Hepatocyte (in vitro differentiated cells): ENCODE data around the gene ICE2. TPM values are rescaled to one million over a fixed set of nuclear protein-coding genes. Genes with fewer than 3 reads are reported as not detected.

ENCODE experiments used
- DNase-seq: peaks from one replicate; pipeline ENCODE4 v3.0.0-alpha.2; 2016; ENCODE audit warnings: low spot score
- H2AFZ ChIP-seq: fragments of 200-600 bp; sonication (generic); 2 replicates; pipeline ENCODE4 v1.6.0; 2016; ENCODE audit warnings: antibody characterized with exemption, mild to moderate bottlenecking
- H3K27ac ChIP-seq: fragments of 200-600 bp; sonication (generic); 2 replicates; pipeline ENCODE4 v1.5.1; 2016; ENCODE audit warnings: mild to moderate bottlenecking
- H3K27me3 ChIP-seq: fragments of 200-600 bp; sonication (generic); 2 replicates; pipeline ENCODE4 v1.6.1; 2016
- H3K36me3 ChIP-seq: fragments of 200-600 bp; sonication (generic); replicated peaks from 2 replicates; pipeline ENCODE4 v1.5.1; 2016; ENCODE audit warnings: low read depth; ENCODE audit not compliant: insufficient read depth
- H3K4me1 ChIP-seq: fragments of 200-600 bp; sonication (generic); 2 replicates; pipeline ENCODE4 v1.5.1; 2016; ENCODE audit warnings: mild to moderate bottlenecking, moderate library complexity; ENCODE audit not compliant: insufficient read depth
- H3K4me2 ChIP-seq: fragments of 200-600 bp; sonication (generic); 2 replicates; pipeline ENCODE4 v1.6.0; 2016
- H3K4me3 ChIP-seq: fragments of 200-600 bp; sonication (generic); 2 replicates; pipeline ENCODE4 v1.5.1; 2016; ENCODE audit warnings: mild to moderate bottlenecking
- H3K79me2 ChIP-seq: fragments of 200-600 bp; sonication (generic); 2 replicates; pipeline ENCODE4 v1.6.0; 2017; ENCODE audit warnings: mild to moderate bottlenecking
- H3K9me2 ChIP-seq: fragments of 200-600 bp; sonication (generic); replicated peaks from 2 replicates; pipeline ENCODE4 v1.6.0; 2017; ENCODE audit warnings: mild to moderate bottlenecking; ENCODE audit not compliant: insufficient read depth
- H3K9me3 ChIP-seq: fragments of 200-600 bp; sonication (generic); 2 replicates; pipeline ENCODE4 v1.5.1; 2016; ENCODE audit warnings: low read depth, mild to moderate bottlenecking
- H4K20me1 ChIP-seq: fragments of 200-600 bp; sonication (generic); 2 replicates; pipeline ENCODE4 v1.6.0; 2016; ENCODE audit warnings: mild to moderate bottlenecking; ENCODE audit not compliant: insufficient read depth, poor library complexity, severe bottlenecking
- EZH2 ChIP-seq: fragments of 200-600 bp; sonication (generic); IDR thresholded peaks from 2 replicates; pipeline ENCODE4 v1.6.1; 2016; ENCODE audit warnings: antibody characterized with exemption, mild to moderate bottlenecking, borderline replicate concordance
- EZH2phosphoT487 ChIP-seq: fragments of 200-600 bp; sonication (generic); IDR thresholded peaks from one replicate; pipeline ENCODE4 v1.6.1; 2018; ENCODE audit warnings: antibody characterized with exemption, mild to moderate bottlenecking, low read depth, moderate library complexity; ENCODE audit not compliant: unreplicated experiment, severe bottlenecking
- WGBS: methylation state at CpG from one replicate; pipeline ENCODE4 v1.1.6; 2016; ENCODE audit warnings: low lambda C conversion rate; ENCODE audit errors: missing lambda C conversion rate; 5-methylcytosine and 5-hydroxymethylcytosine counted together
- polyA plus RNA-seq: library from polyadenylated mRNA; unstranded; fragments of >200 nt; fragmentation: Nextera tagmentation; extraction: Ambion mirVana; gene quantifications from 2 replicates; pipeline ENCODE4 v1.2.1, GENCODE V29; 2016
- total RNA-seq: library from RNA; depleted of rRNA; stranded (reverse); fragments of >200 nt; gene quantifications from 2 replicates; pipeline ENCODE4 v1.2.3, GENCODE V29; 2014
- TF ChIP-seq, protein P1 (sequence below): fragments of 200-600 bp; sonication (generic); IDR thresholded peaks from 2 replicates; pipeline ENCODE4 v1.5.1; 2016; ENCODE audit warnings: antibody characterized with exemption, mild to moderate bottlenecking; ENCODE audit not compliant: poor library complexity

ICE2 gene
- total and polyA plus RNA-seq, 2 experiments from 2014 or later: 15.8 to 35.4 TPM

DNA sequence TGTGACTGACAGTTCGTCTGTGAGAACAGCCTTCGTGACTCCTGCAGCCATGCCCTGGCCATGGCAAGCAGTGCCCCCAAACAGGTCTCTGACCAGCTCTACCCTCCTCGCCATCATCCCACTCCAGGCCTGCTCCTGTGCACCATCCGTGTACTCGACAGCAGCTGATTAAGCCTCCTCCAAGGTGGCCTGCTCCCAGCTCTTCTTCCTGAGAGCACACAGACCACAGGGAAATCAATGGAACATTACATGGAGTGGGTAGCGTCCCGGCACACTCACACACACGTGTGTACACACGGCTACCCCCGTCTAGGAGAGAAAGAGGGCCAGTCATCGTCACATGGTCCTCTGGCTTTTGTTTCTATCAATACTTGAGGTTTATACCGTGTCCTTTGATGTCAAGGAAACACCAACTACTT is 102.3 kb downstream of the ICE2 start:
- Histone ChIP-seq H4K20me1 (no peaks in the 10 kb centered on the region), H3K9me3 (no peaks in the 10 kb centered on the region), H3K4me3 (no peak overlapping the region), H3K27me3 (no peaks in the 10 kb centered on the region), H3K4me1 (peaks cover 64% of the 10 kb centered on the region), H3K27ac (peak overlapping the region; percentile 91), H3K9me2 (no peaks in the 10 kb centered on the region), H3K36me3 (no peaks in the 10 kb centered on the region), H2AFZ (no peak overlapping the region), H3K4me2 (no peak overlapping the region), H3K79me2 (peaks cover 72% of the 10 kb centered on the region)
- DNase-seq: no peak
- 85% methylated on average over 12 of the region's 12 CpGs for WGBS
- TF ChIP-seq EZH2phosphoT487: no peak
- TF ChIP-seq, protein P1, sequence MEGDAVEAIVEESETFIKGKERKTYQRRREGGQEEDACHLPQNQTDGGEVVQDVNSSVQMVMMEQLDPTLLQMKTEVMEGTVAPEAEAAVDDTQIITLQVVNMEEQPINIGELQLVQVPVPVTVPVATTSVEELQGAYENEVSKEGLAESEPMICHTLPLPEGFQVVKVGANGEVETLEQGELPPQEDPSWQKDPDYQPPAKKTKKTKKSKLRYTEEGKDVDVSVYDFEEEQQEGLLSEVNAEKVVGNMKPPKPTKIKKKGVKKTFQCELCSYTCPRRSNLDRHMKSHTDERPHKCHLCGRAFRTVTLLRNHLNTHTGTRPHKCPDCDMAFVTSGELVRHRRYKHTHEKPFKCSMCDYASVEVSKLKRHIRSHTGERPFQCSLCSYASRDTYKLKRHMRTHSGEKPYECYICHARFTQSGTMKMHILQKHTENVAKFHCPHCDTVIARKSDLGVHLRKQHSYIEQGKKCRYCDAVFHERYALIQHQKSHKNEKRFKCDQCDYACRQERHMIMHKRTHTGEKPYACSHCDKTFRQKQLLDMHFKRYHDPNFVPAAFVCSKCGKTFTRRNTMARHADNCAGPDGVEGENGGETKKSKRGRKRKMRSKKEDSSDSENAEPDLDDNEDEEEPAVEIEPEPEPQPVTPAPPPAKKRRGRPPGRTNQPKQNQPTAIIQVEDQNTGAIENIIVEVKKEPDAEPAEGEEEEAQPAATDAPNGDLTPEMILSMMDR: no peak
- TF ChIP-seq EZH2: no peak

DNA sequence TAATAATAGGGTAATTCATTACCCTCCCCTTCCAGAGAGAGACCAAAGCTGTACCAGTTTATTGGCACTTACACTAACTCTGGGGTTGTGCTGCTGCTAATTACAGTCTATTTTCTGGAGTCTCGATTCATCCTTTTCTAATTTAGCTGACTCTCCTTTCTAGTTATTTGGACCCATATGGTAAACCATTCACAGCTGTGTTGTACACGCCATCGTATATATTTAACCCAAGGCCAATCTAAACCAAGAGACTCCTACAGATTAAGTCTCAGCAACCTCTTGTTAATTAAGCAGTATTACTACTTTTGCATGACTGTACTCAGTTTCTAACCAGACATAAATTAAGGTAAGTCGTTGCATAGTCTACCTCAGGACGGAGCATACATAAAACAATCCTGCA is 103.6 kb downstream of the ICE2 start:
- WGBS: 70% methylated on average over 5 of the region's 5 CpGs
- H3K27me3 ChIP-seq: no peaks in the 10 kb centered on the region
- no peak for DNase-seq
- no peak overlapping the region for H2AFZ ChIP-seq
- peaks cover 74% of the 10 kb centered on the region for H3K79me2 ChIP-seq
- H3K4me1 ChIP-seq: peaks cover 68% of the 10 kb centered on the region
- H3K9me3 ChIP-seq: no peaks in the 10 kb centered on the region
- H3K9me2 ChIP-seq: no peaks in the 10 kb centered on the region
- no peaks in the 10 kb centered on the region for H4K20me1 ChIP-seq
- H3K36me3 ChIP-seq: no peaks in the 10 kb centered on the region
- H3K27ac ChIP-seq: peak overlapping the region; percentile 91
- peak overlapping the region; percentile 38 for H3K4me2 ChIP-seq
- TF ChIP-seq EZH2 (no peak), EZH2phosphoT487 (no peak)
- TF ChIP-seq, protein P1: no peak
- no peak overlapping the region for H3K4me3 ChIP-seq

DNA sequence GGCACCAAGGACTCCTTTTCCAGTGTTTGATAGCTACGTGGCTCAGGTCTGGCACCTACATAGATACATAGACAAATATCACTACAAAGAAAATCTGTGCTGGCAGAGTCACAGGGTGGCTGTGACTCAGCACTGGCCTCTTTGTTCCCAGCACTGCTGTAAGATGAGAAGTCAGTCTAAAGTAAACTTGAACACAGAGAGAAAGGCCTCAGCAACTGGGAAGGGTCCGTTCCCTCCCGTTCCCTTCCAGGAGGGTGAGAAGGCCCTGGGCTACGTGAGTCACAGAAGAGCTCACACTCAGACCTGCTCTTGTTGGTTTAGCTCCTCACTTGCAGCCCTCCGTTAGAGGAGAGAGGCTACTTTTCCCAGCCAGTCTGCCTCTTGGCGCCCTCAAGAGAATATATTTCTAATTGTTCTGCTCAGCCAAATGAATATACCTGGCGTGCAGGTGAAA is 104.3 kb downstream of the ICE2 start:
- Histone ChIP-seq H2AFZ (no peak overlapping the region), H3K9me3 (no peaks in the 10 kb centered on the region), H3K4me3 (no peak overlapping the region), H3K4me1 (peaks cover 65% of the 10 kb centered on the region), H3K4me2 (peak overlapping the region; percentile 38), H3K27ac (peak overlapping the region; percentile 91), H4K20me1 (no peaks in the 10 kb centered on the region), H3K79me2 (peaks cover 80% of the 10 kb centered on the region), H3K9me2 (no peaks in the 10 kb centered on the region), H3K36me3 (no peaks in the 10 kb centered on the region), H3K27me3 (no peaks in the 10 kb centered on the region)
- 20% methylated on average over 7 of the region's 7 CpGs for WGBS
- DNase-seq: peak; percentile 90
- TF ChIP-seq EZH2phosphoT487: no peak
- TF ChIP-seq, protein P1: no peak
- no peak for TF ChIP-seq EZH2
